CD14-positive monocyte (primary cell): ENCODE results near the gene CUEDC2. TPM values are rescaled to one million over a fixed set of nuclear protein-coding genes. Genes with fewer than 3 reads are reported as not detected.

Experiments used
- DNase-seq, 3 donors: peaks; one replicate each; pipeline ENCODE4 v3.0.0-alpha.2; 2011 to 2022
- H2AFZ ChIP-seq: 2 replicates; pipeline ENCODE4 v1.6.0; 2012; ENCODE audit warnings: mild to moderate bottlenecking, low read depth, low read length, inconsistent platforms; ENCODE audit not compliant: insufficient read depth, poor library complexity, severe bottlenecking
- H3K27ac ChIP-seq, 2 donors: 1 replicate in 1 of 2; 2 replicates in 1 of 2; pipeline ENCODE4 v1.5.1; 2012 to 2013; ENCODE audit warnings: low read length in 2 of 2, control low read depth in 1 of 2, inconsistent platforms in 1 of 2, low read depth in 1 of 2, mild to moderate bottlenecking in 1 of 2
- H3K27me3 ChIP-seq, 2 donors: one replicate each; pipeline versions ENCODE4 v1.6.0 to v1.6.1; 2011 to 2013; ENCODE audit warnings: low read length in 2 of 2; ENCODE audit not compliant: control insufficient read depth in 2 of 2, insufficient read depth in 2 of 2
- H3K36me3 ChIP-seq, 2 donors: replicated peaks in 1 of 2; 1 replicate in 1 of 2; 2 replicates in 1 of 2; pipeline versions ENCODE4 v1.5.1 to v1.6.1; 2012 to 2013; ENCODE audit warnings: low read length in 2 of 2, control low read depth in 1 of 2, inconsistent platforms in 1 of 2, mild to moderate bottlenecking in 1 of 2; ENCODE audit not compliant: insufficient read depth in 2 of 2, control insufficient read depth in 1 of 2
- H3K4me1 ChIP-seq, 2 donors: 1 replicate in 1 of 2; 2 replicates in 1 of 2; pipeline versions ENCODE4 v1.5.1 to v1.6.1; 2012 to 2013; ENCODE audit warnings: low read length in 2 of 2, control low read depth in 1 of 2, inconsistent platforms in 1 of 2, mild to moderate bottlenecking in 1 of 2, moderate library complexity in 1 of 2; ENCODE audit not compliant: insufficient read depth in 2 of 2, control insufficient read depth in 1 of 2
- H3K4me2 ChIP-seq: replicated peaks from 2 replicates; pipeline ENCODE3; 2012; ENCODE audit warnings: low read length, moderate library complexity, mild to moderate bottlenecking; ENCODE audit not compliant: poor library complexity, severe bottlenecking; ENCODE audit errors: extremely low read depth
- H3K4me3 ChIP-seq, 3 experiments: fragments of 200-600 bp in 1 of 3; sonication (generic) in 1 of 3; replicated peaks in 1 of 3; 1 replicate in 2 of 3; 2 replicates in 1 of 3; pipeline ENCODE4 v1.5.1; 2011 to 2013; ENCODE audit warnings: low read length in 3 of 3, mild to moderate bottlenecking in 3 of 3, control low read depth in 2 of 3, low read depth in 2 of 3, inconsistent platforms in 1 of 3, moderate library complexity in 1 of 3
- H3K79me2 ChIP-seq: 2 replicates; pipeline ENCODE4 v1.6.0; 2012; ENCODE audit warnings: mild to moderate bottlenecking, control low read depth, inconsistent platforms, low read length, moderate library complexity; ENCODE audit not compliant: insufficient read depth
- H3K9ac ChIP-seq: 2 replicates; pipeline ENCODE4 v1.6.0; 2017; ENCODE audit warnings: low read length, mild to moderate bottlenecking; ENCODE audit not compliant: insufficient read depth, poor library complexity, severe bottlenecking
- H3K9me3 ChIP-seq, 2 donors: replicated peaks in 1 of 2; 1 replicate in 1 of 2; 2 replicates in 1 of 2; pipeline versions ENCODE4 v1.5.1 to v1.6.1; 2012 to 2013; ENCODE audit warnings: low read length in 2 of 2, control low read depth in 1 of 2; ENCODE audit not compliant: control insufficient read depth in 1 of 2, insufficient read depth in 1 of 2
- H4K20me1 ChIP-seq: 2 replicates; pipeline ENCODE4 v1.6.0; 2012; ENCODE audit warnings: mild to moderate bottlenecking, low read length, control low read depth, moderate library complexity; ENCODE audit not compliant: insufficient read depth
- H3K27ac Mint-ChIP-seq, 7 donors: one replicate each; pipeline ENCODE4 v1.8.0; 2020; ENCODE audit warnings: mild to moderate bottlenecking in 7 of 7, mixed read lengths in 7 of 7, moderate library complexity in 6 of 7, inconsistent platforms in 2 of 7
- H3K27me3 Mint-ChIP-seq, 3 donors: one replicate each; pipeline ENCODE4 v1.8.0; 2021 to 2022; ENCODE audit warnings: low read depth in 3 of 3, mild to moderate bottlenecking in 3 of 3, mixed read lengths in 3 of 3, moderate library complexity in 3 of 3, inconsistent platforms in 1 of 3
- H3K36me3 Mint-ChIP-seq, 2 donors: one replicate each; pipeline ENCODE4 v1.8.0; 2020; ENCODE audit warnings: mixed read lengths in 2 of 2, inconsistent platforms in 1 of 2, mild to moderate bottlenecking in 1 of 2
- H3K4me1 Mint-ChIP-seq: one replicate; pipeline ENCODE4 v1.8.0; 2020; ENCODE audit warnings: mild to moderate bottlenecking, mixed read lengths
- H3K4me3 Mint-ChIP-seq, 2 donors: one replicate each; pipeline ENCODE4 v1.8.0; 2020; ENCODE audit warnings: mild to moderate bottlenecking in 2 of 2, mixed read lengths in 2 of 2, moderate library complexity in 1 of 2
- H3K9me3 Mint-ChIP-seq, 7 donors: one replicate each; pipeline ENCODE4 v1.8.0; 2020 to 2022; ENCODE audit warnings: mixed read lengths in 7 of 7, mild to moderate bottlenecking in 6 of 7, moderate library complexity in 6 of 7, inconsistent platforms in 2 of 7
- WGBS: methylation state at CpG from one replicate; pipeline ENCODE4 v1.1.5; 2013; ENCODE audit warnings: missing lambda C conversion rate; ENCODE audit not compliant: insufficient coverage; 5-methylcytosine and 5-hydroxymethylcytosine counted together
- intact Hi-C, 2 donors: fragments of 100-400 bp; cut with micrococcal nuclease; formaldehyde crosslinking; loops; one replicate each; pipeline versions ENCODE4 v1.15.0 to v1.15.1; 2023
- polyA plus RNA-seq, 3 donors: library from polyadenylated mRNA; depleted of rRNA in 1 of 3; unstranded in 2 of 3; stranded (reverse) in 1 of 3; fragments of 300-500 nt in 2 of 3; fragments of >200 nt in 1 of 3; fragmentation: Illumina TruSeq in 2 of 3; gene quantifications; 1 replicate in 2 of 3; 2 replicates in 1 of 3; pipeline ENCODE4 v1.2.3, GENCODE V29; 2012 to 2021
- small RNA-seq: library from RNA; depleted of rRNA; stranded (forward); fragments of <200 nt; gene quantifications from one replicate; pipeline ENCODE3, GENCODE V24; 2012; ENCODE audit warnings: low read depth; ENCODE audit not compliant: insufficient read length
- TF ChIP-seq, protein P1 (sequence below): fragments of 200-600 bp; IDR thresholded peaks from one replicate; pipeline ENCODE4 v1.8.0; 2022; ENCODE audit warnings: antibody characterized with exemption, mild to moderate bottlenecking

CUEDC2 gene
- polyA plus RNA-seq, 3 donors: 58.5 to 70.2 (median 66.7) TPM

DNA sequence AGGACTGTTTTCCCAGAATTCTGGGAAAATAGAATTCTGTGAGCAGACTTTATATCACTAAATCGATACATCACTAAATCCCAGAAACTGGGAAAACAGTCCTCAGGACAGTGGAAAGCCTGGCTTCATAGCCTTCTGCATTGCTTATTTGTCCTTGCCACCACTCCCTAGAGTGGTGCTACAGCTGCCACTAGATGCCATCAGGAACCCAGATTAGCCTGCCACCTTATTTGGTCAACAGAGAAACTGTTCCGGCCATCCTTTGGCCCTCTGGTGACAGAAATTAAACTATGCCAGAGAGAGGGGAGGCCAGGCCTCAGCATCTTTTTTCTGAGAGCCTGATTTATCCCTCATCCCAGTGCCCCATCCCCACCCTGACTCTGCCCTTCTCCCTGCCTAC, 56.5 kb downstream of the CUEDC2 start:
- H3K27me3 ChIP-seq: no peaks in the 10 kb centered on the region
- H3K27me3 Mint-ChIP-seq: peaks cover 0 to 2% (median 0%) of the 10 kb centered on the region in 3 donors
- no peaks in the 10 kb centered on the region for H3K9me3 ChIP-seq
- H3K9ac ChIP-seq: no peak overlapping the region
- no peak overlapping the region for H3K4me3 ChIP-seq
- H2AFZ ChIP-seq: no peak overlapping the region
- no peaks in the 10 kb centered on the region for H3K9me3 Mint-ChIP-seq
- intact Hi-C loops: no loop called here
- peak overlapping the region in 2 of 7 donors; percentile 37 to 69 for H3K27ac Mint-ChIP-seq
- H3K4me1 ChIP-seq: no peaks in the 10 kb centered on the region
- WGBS: 100% methylated on average over 1 of the region's 2 CpGs
- peaks cover 81 to 93% of the 10 kb centered on the region in 2 donors for H3K36me3 Mint-ChIP-seq
- H3K27ac ChIP-seq: no peak overlapping the region
- H3K4me3 Mint-ChIP-seq: no peak overlapping the region
- H3K79me2 ChIP-seq: no peaks in the 10 kb centered on the region
- no peaks in the 10 kb centered on the region for H3K4me1 Mint-ChIP-seq
- H3K36me3 ChIP-seq: peaks cover 81 to 98% of the 10 kb centered on the region in 2 donors
- DNase-seq: no peak
- H3K4me2 ChIP-seq: no peak overlapping the region
- H4K20me1 ChIP-seq: no peaks in the 10 kb centered on the region
- TF ChIP-seq, protein P1, sequence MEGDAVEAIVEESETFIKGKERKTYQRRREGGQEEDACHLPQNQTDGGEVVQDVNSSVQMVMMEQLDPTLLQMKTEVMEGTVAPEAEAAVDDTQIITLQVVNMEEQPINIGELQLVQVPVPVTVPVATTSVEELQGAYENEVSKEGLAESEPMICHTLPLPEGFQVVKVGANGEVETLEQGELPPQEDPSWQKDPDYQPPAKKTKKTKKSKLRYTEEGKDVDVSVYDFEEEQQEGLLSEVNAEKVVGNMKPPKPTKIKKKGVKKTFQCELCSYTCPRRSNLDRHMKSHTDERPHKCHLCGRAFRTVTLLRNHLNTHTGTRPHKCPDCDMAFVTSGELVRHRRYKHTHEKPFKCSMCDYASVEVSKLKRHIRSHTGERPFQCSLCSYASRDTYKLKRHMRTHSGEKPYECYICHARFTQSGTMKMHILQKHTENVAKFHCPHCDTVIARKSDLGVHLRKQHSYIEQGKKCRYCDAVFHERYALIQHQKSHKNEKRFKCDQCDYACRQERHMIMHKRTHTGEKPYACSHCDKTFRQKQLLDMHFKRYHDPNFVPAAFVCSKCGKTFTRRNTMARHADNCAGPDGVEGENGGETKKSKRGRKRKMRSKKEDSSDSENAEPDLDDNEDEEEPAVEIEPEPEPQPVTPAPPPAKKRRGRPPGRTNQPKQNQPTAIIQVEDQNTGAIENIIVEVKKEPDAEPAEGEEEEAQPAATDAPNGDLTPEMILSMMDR: no peak

DNA sequence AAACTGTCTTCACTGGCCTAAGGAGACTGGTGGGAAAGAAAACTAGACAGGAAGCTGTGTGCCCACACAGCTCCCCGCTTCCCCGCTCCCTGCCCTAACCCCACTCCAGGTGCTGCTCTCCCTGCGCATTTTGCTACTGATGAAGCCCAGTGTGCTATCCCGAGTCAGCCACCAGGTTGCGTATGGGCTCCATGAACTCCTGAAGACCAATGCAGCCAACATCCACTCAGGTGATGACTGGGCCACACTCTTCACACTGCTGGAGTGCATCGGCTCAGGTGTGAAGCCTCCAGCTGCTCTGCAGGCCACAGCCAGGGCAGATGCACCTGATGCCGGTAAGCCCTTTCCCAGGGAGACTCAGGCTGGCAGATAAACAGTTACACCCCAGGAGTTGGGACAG, 57.1 kb downstream of the CUEDC2 start:
- no peak overlapping the region for H2AFZ ChIP-seq
- Mint-ChIP-seq H3K4me1 (no peaks in the 10 kb centered on the region), H3K36me3 (peaks cover 81 to 93% of the 10 kb centered on the region in 2 donors), H3K9me3 (no peaks in the 10 kb centered on the region), H3K4me3 (no peak overlapping the region), H3K27ac (no peak overlapping the region), H3K27me3 (peaks cover 0 to 2% (median 0%) of the 10 kb centered on the region in 3 donors)
- no peaks in the 10 kb centered on the region for H3K9me3 ChIP-seq
- H3K9ac ChIP-seq: no peak overlapping the region
- H3K36me3 ChIP-seq: peaks cover 81 to 98% of the 10 kb centered on the region in 2 donors
- no peak overlapping the region for H3K4me3 ChIP-seq
- H3K4me2 ChIP-seq: no peak overlapping the region
- no peaks in the 10 kb centered on the region for H3K27me3 ChIP-seq
- 96% methylated on average over 7 of the region's 7 CpGs for WGBS
- no peak for DNase-seq
- no peaks in the 10 kb centered on the region for H3K4me1 ChIP-seq
- no peaks in the 10 kb centered on the region for H3K79me2 ChIP-seq
- TF ChIP-seq, protein P1: no peak
- no peak overlapping the region for H3K27ac ChIP-seq
- intact Hi-C loops: no loop called here
- no peaks in the 10 kb centered on the region for H4K20me1 ChIP-seq

Small RNAs within 50 kb of the gene (small RNA-seq; reads per million reads assigned to genes)
- gene MIR146B: 12.3 reads per million, percentile 79 among the genes with 10 or more reads in this experiment

Other genes with a start within 250 kb of the CUEDC2 start
- gene ELOVL3, start 206.3 kb downstream of the CUEDC2 start, polyA plus RNA-seq: 1 to 10 TPM; 1.5 to 3.2 (median 2.2) TPM
- not detected for gene PITX3, start 191.1 kb downstream of the CUEDC2 start, polyA plus RNA-seq
- gene GBF1, start 187.0 kb downstream of the CUEDC2 start, polyA plus RNA-seq: 10 to 100 TPM in 2 of 3 donors, 1 to 10 TPM in 1; 4.2 to 17.4 (median 11.9) TPM
- gene NFKB2, start 36.9 kb downstream of the CUEDC2 start, polyA plus RNA-seq: 100 to 1,000 TPM in 1 of 3 donors, 10 to 100 TPM in 1, 1 to 10 TPM in 1; 6.8 to 111 (median 15.0) TPM
- 1 to 10 TPM in 2 of 3 donors, under 1 TPM in 1; 0.27 to 1.5 (median 1.1) TPM for gene PSD, start 13.8 kb downstream of the CUEDC2 start, polyA plus RNA-seq
- 10 to 100 TPM; 16.0 to 36.3 (median 25.5) TPM for gene FBXL15, start 11.7 kb downstream of the CUEDC2 start, polyA plus RNA-seq
- gene C10orf95, start 19.0 kb upstream of the CUEDC2 start, polyA plus RNA-seq: under 1 TPM in 1 of 3 donors, not detected in 2; 0.27 TPM
- gene ACTR1A, start 70.1 kb upstream of the CUEDC2 start, polyA plus RNA-seq: 10 to 100 TPM; 72.7 to 79.4 (median 79.0) TPM
- gene SUFU, start 71.4 kb upstream of the CUEDC2 start, polyA plus RNA-seq: 10 to 100 TPM in 1 of 3 donors, 1 to 10 TPM in 2; 3.2 to 10.0 (median 5.7) TPM
- 100 to 1,000 TPM in 1 of 3 donors, 10 to 100 TPM in 2; 39.4 to 183 (median 41.4) TPM for gene TRIM8, start 211.9 kb upstream of the CUEDC2 start, polyA plus RNA-seq